ENCODE measurements around the gene TCF12. TPM values are rescaled to one million over a fixed set of nuclear protein-coding genes. Genes with fewer than 3 reads are reported as not detected.

Gene TCF12
- total RNA-seq, 3 donors from 2014 or later: 164 to 198 (median 174) TPM

DNA sequence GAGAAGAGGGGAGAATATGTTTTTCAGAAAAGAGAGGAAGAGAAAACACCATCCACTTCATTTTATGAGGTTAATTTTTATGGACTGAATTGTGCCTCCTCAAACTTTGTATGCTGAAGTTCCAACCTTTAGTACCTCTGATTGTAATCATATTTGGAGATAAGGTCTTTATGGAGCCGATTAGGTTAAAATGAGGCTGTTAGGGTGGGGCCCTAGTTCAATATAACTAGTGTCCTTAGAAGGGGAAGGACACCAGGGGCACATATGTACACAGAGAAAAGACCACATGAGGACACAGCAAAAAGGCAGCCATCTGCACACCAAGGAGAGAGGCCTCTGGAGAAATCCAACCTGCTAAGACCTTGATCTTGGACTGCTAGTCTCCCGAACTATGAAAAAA, 38.9 kb upstream of the TCF12 start:
- Histone ChIP-seq H3K9me3 (no peaks in the 10 kb centered on the region), H3K27me3 (no peaks in the 10 kb centered on the region), H3K27ac (no peak overlapping the region), H3K4me1 (no peaks in the 10 kb centered on the region), H3K36me3 (no peaks in the 10 kb centered on the region), H3K4me3 (no peak overlapping the region)
- intact Hi-C loops (cut with DNase I; ENCODE audit: low total_unique reads): loop anchor here (5.0 kb wide), 1 partner anchor 347 kb away; no protein-coding TSS in a partner anchor
- no peak for DNase-seq (ENCODE audit: low spot score in 2 of 2)
- TF ChIP-seq, protein P1, sequence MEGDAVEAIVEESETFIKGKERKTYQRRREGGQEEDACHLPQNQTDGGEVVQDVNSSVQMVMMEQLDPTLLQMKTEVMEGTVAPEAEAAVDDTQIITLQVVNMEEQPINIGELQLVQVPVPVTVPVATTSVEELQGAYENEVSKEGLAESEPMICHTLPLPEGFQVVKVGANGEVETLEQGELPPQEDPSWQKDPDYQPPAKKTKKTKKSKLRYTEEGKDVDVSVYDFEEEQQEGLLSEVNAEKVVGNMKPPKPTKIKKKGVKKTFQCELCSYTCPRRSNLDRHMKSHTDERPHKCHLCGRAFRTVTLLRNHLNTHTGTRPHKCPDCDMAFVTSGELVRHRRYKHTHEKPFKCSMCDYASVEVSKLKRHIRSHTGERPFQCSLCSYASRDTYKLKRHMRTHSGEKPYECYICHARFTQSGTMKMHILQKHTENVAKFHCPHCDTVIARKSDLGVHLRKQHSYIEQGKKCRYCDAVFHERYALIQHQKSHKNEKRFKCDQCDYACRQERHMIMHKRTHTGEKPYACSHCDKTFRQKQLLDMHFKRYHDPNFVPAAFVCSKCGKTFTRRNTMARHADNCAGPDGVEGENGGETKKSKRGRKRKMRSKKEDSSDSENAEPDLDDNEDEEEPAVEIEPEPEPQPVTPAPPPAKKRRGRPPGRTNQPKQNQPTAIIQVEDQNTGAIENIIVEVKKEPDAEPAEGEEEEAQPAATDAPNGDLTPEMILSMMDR (IDR thresholded peaks at IDR 0.05): no peak
- no peak for TF ChIP-seq POLR2AphosphoS5 (IDR thresholded peaks at IDR 0.05)
- no peak for TF ChIP-seq POLR2A (IDR thresholded peaks at IDR 0.05)

DNA sequence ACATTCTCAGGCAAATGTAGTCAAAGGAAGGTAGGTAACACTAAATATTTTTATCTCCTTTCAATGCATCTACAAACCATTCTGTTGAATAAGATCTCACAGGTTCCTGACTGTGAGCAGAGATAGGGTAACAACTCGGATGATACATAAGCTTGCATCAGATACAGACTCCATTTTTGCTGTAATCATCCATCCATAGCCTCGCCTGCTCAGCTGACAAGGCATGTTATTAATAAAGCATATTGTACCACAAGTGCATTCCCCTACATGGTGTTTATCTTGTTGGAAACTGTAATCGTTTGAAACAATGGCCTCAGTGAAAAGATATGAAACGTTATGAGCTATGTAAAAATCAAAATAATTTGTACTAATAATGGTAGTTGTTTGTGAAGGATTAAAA, 35.4 kb upstream of the TCF12 start:
- Histone ChIP-seq H3K4me3 (no peak overlapping the region), H3K27me3 (no peaks in the 10 kb centered on the region), H3K9me3 (no peaks in the 10 kb centered on the region), H3K4me1 (no peaks in the 10 kb centered on the region), H3K27ac (no peak overlapping the region), H3K36me3 (no peaks in the 10 kb centered on the region)
- no peak for DNase-seq (ENCODE audit: low spot score in 2 of 2)
- intact Hi-C loops (cut with DNase I; ENCODE audit: low total_unique reads): no loop called here
- TF ChIP-seq, protein P1 (IDR thresholded peaks at IDR 0.05): no peak
- TF ChIP-seq POLR2AphosphoS5 (IDR thresholded peaks at IDR 0.05) (no peak), POLR2A (IDR thresholded peaks at IDR 0.05) (no peak)

DNA sequence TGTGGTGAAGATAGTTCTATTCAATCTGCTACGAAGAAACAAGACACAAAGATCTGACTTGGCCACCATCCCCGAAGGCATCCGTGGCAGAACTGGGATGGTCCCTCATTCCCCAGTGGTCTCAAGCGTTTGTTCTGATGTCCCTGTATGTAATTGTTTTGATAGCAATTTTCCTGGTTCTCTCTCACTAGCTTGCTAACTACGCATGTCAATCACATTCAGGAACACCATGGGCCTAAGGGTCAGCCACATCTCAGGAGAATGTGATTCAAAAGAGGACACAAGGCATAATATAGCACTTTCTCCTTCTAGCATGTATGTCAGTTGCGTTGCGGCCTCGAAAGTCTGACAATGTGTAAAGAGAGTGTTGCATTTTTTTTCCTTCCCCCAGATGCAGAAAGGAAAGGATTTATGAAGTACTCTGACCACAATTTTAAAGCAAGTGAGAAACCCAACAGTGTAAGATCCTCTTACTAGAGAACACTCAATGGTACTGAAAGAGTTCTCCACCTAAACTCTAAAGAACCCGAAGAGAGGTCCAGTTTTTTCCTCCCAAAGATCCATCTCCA, 32.0 kb upstream of the TCF12 start:
- no peak for DNase-seq (ENCODE audit: low spot score in 2 of 2)
- H3K9me3 ChIP-seq: no peaks in the 10 kb centered on the region
- H3K27me3 ChIP-seq: no peaks in the 10 kb centered on the region
- H3K36me3 ChIP-seq: no peaks in the 10 kb centered on the region
- intact Hi-C loops (cut with DNase I; ENCODE audit: low total_unique reads): no loop called here
- no peaks in the 10 kb centered on the region for H3K4me1 ChIP-seq
- H3K27ac ChIP-seq: peak overlapping the region; percentile 97 to 98
- peak overlapping the region; percentile 70 to 75 (median 71) for H3K4me3 ChIP-seq
- TF ChIP-seq, protein P1 (IDR thresholded peaks at IDR 0.05): no peak
- no peak for TF ChIP-seq POLR2AphosphoS5 (IDR thresholded peaks at IDR 0.05)
- TF ChIP-seq POLR2A (IDR thresholded peaks at IDR 0.05): no peak

DNA sequence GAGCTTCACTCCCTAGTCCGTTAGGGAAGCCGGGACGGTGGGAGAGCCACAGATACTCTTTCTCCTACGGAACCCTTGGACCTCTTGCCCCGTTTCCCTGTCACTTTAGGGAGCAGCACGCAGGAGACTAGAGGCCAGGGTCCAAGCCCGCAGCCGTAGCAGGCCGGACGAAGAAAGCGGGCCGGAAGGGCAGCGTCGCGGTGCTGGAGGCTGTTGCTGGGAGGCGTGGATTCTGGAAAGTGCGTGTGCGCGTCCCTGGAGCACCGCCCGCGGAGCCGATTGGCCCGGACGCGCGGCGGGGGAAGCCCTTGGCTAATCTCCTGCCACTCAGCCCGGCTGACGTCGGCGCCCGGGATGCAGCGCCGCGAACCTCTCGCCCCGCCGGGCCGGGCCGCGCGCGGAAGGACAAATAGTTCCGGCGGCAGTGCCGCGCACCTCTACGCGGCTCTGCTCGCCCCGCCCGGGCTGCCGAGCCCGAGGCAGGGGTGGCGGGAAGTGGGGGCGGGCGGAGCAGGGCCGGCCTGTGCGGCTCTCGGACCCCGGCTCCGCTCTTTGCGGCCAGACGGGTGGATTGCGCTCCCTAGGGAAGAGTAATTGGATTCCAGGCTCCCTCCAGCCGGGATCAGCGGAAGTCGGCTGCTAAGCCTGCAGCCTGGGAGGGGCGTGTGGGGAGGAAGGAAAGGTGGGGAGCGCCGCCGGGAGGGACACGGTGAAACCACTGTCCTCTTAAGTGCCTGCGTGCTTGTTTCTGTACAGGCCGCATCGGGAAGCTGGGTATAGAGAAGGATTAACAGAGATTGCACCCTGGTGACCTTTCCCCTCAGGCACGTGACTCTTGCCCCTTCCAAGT, 31.3 kb upstream of the TCF12 start:
- Histone ChIP-seq H3K9me3 (no peaks in the 10 kb centered on the region), H3K4me1 (no peaks in the 10 kb centered on the region), H3K27ac (peak overlapping the region; percentile 97 to 98), H3K4me3 (peak overlapping the region; percentile 70 to 75 (median 71)), H3K36me3 (no peaks in the 10 kb centered on the region), H3K27me3 (no peaks in the 10 kb centered on the region)
- TF ChIP-seq POLR2AphosphoS5 (IDR thresholded peaks at IDR 0.05): peak; percentile 86 to 91 (median 88)
- TF ChIP-seq, protein P1 (IDR thresholded peaks at IDR 0.05): peak in 1 of 3 donors; percentile 20
- TF ChIP-seq POLR2A (IDR thresholded peaks at IDR 0.05): peak; percentile 73
- peak; percentile 87 to 89 for DNase-seq (ENCODE audit: low spot score in 2 of 2)
- intact Hi-C loops (cut with DNase I; ENCODE audit: low total_unique reads): no loop called here
